Spleen (tissue), 7 donors: ENCODE data around the gene OR56A1.

ENCODE experiments used
- POLR2A ChIP-seq, 3 donors: fragments of 450-650 bp; IDR thresholded peaks; one replicate each; pipeline ENCODE4 v1.5.1; 2017; ENCODE audit warnings: antibody characterized with exemption in 3 of 3, mild to moderate bottlenecking in 1 of 3
- POLR2AphosphoS5 ChIP-seq, 3 donors: sonication (generic); formaldehyde crosslinking; IDR thresholded peaks; one replicate each; pipeline ENCODE4 v1.5.1; 2017; ENCODE audit warnings: antibody characterized with exemption in 3 of 3
- TF ChIP-seq, protein P1 (sequence below), 11 experiments: fragments of 200-600 bp in 7 of 11; fragments of 450-650 bp in 4 of 11; sonication (generic) in 4 of 11; IDR thresholded peaks in 8 of 11; conservative IDR thresholded peaks in 3 of 11; 1 replicate in 7 of 11; 2 replicates in 4 of 11; pipeline versions ENCODE4 v1.4.0 to v1.8.0; 2016 to 2021; ENCODE audit warnings: antibody characterized with exemption in 11 of 11, inconsistent platforms in 4 of 11, mild to moderate bottlenecking in 1 of 11
- donor health status: DM: no; HTN: no; CAD: no; lungs with moderate emphysema.
- donor health status: DM: no; HTN: no; CAD: no.
- donor health status: DM: no; HTN: no; CAD: no.

GRCh38 chr11:6077723-6078122 is 47.2 kb upstream of the OR56A1 start:
- TF ChIP-seq, protein P1, sequence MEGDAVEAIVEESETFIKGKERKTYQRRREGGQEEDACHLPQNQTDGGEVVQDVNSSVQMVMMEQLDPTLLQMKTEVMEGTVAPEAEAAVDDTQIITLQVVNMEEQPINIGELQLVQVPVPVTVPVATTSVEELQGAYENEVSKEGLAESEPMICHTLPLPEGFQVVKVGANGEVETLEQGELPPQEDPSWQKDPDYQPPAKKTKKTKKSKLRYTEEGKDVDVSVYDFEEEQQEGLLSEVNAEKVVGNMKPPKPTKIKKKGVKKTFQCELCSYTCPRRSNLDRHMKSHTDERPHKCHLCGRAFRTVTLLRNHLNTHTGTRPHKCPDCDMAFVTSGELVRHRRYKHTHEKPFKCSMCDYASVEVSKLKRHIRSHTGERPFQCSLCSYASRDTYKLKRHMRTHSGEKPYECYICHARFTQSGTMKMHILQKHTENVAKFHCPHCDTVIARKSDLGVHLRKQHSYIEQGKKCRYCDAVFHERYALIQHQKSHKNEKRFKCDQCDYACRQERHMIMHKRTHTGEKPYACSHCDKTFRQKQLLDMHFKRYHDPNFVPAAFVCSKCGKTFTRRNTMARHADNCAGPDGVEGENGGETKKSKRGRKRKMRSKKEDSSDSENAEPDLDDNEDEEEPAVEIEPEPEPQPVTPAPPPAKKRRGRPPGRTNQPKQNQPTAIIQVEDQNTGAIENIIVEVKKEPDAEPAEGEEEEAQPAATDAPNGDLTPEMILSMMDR (IDR thresholded peaks at IDR 0.05 in 8 of 11, conservative IDR thresholded peaks at IDR 0.05 in 3 of 11) = no peak
- TF ChIP-seq POLR2AphosphoS5 (IDR thresholded peaks at IDR 0.05) (no peak), POLR2A (IDR thresholded peaks at IDR 0.05) (no peak)
